HG03442 (cell line): ENCODE measurements around the gene SIL1.
"Not testable (repeated sequence)": the region's sequence is repeated elsewhere in the genome, so short reads cannot be mapped to it uniquely, and the experiment has no call there.

Experiments used
- ATAC-seq: cut with Tn5 transposase; IDR thresholded peaks from one replicate; pipeline ENCODE4 v1.9.1; 2021; ENCODE audit warnings: mild to moderate bottlenecking, moderate library complexity; ENCODE audit not compliant: unreplicated experiment

SIL1 gene

GRCh38 chr5:139205124-139205523 lies 7.0 kb upstream of the SIL1 start:
- ATAC-seq: no peak

GRCh38 chr5:139204196-139204595 lies 6.0 kb upstream of the SIL1 start:
- ATAC-seq: no peak

- no peak for ATAC-seq
Observed at GRCh38 chr5:139199321-139199720, 1.2 kb upstream of the SIL1 start.

GRCh38 chr5:139196296-139196956 lies 1.7 kb downstream of the SIL1 start:
- ATAC-seq: no peak

GRCh38 chr5:139194486-139194885 lies 3.7 kb downstream of the SIL1 start:
- no peak for ATAC-seq

- no peak for ATAC-seq
Observed at GRCh38 chr5:139193928-139194327, 4.2 kb downstream of the SIL1 start.

- ATAC-seq: not testable (repeated sequence)
Observed at GRCh38 chr5:139192906-139193305, 5.3 kb downstream of the SIL1 start.

- ATAC-seq: not testable (repeated sequence)
Observed at GRCh38 chr5:139191954-139192353, 6.2 kb downstream of the SIL1 start.

GRCh38 chr5:139190125-139190524 lies 8.0 kb downstream of the SIL1 start:
- no peak for ATAC-seq

GRCh38 chr5:139188558-139189270 lies 9.5 kb downstream of the SIL1 start:
- no peak for ATAC-seq

- ATAC-seq: no peak
Observed at GRCh38 chr5:139186752-139187326, 11.3 kb downstream of the SIL1 start.

- ATAC-seq: no peak
Observed at GRCh38 chr5:139186261-139186660, 11.9 kb downstream of the SIL1 start.

- ATAC-seq: no peak
Observed at GRCh38 chr5:139185589-139185988, 12.6 kb downstream of the SIL1 start.

GRCh38 chr5:139183502-139183901 lies 14.7 kb downstream of the SIL1 start:
- no peak for ATAC-seq

GRCh38 chr5:139182528-139183296 lies 15.5 kb downstream of the SIL1 start:
- no peak for ATAC-seq

- no peak for ATAC-seq
Observed at GRCh38 chr5:139181835-139182452, 16.2 kb downstream of the SIL1 start.

GRCh38 chr5:139181322-139181730 lies 16.8 kb downstream of the SIL1 start:
- no peak for ATAC-seq

GRCh38 chr5:139180850-139181249 lies 17.3 kb downstream of the SIL1 start:
- no peak for ATAC-seq

- not testable (repeated sequence) for ATAC-seq
Observed at GRCh38 chr5:139179778-139180513, 18.2 kb downstream of the SIL1 start.

GRCh38 chr5:139178935-139179334 lies 19.2 kb downstream of the SIL1 start:
- no peak for ATAC-seq
